Body of pancreas (tissue), 4 donors: ENCODE data around the gene LRP1-AS.

Experiments
- CTCF ChIP-seq, 7 experiments: fragments of 450-650 bp in 4 of 7; fragments of 200-600 bp in 3 of 7; sonication (generic) in 3 of 7; IDR thresholded peaks; one replicate each; pipeline ENCODE4 v1.5.1; 2016 to 2019; ENCODE audit warnings: antibody characterized with exemption in 7 of 7
- POLR2A ChIP-seq, 3 donors: fragments of 450-650 bp; IDR thresholded peaks; one replicate each; pipeline ENCODE4 v1.6.1; 2016; ENCODE audit warnings: antibody characterized with exemption in 3 of 3, mild to moderate bottlenecking in 2 of 3

GRCh38 chr12:57142727-57143126 lies 4.7 kb downstream of the LRP1-AS start:
- TF ChIP-seq CTCF (IDR thresholded peaks at IDR 0.05): no peak
- no peak for TF ChIP-seq POLR2A (IDR thresholded peaks at IDR 0.05)
